GM19351 (cell line): Measurements from ENCODE around the gene LDLRAD4.

ENCODE experiments used
- ATAC-seq: cut with Tn5 transposase; IDR thresholded peaks from one replicate; pipeline ENCODE4 v1.9.1; 2021; ENCODE audit warnings: mild to moderate bottlenecking, moderate library complexity; ENCODE audit not compliant: unreplicated experiment

The LDLRAD4 gene

GRCh38 chr18:13420969-13421686 is 202.6 kb downstream of the LDLRAD4 start:
- ATAC-seq = no peak

GRCh38 chr18:13422541-13423147 is 204.1 kb downstream of the LDLRAD4 start:
- ATAC-seq = no peak

GRCh38 chr18:13423352-13423751 is 204.8 kb downstream of the LDLRAD4 start:
- ATAC-seq = no peak

GRCh38 chr18:13424363-13424762 is 205.8 kb downstream of the LDLRAD4 start:
- ATAC-seq = no peak

- ATAC-seq = no peak
Measured at GRCh38 chr18:13425357-13426091, 207.0 kb downstream of the LDLRAD4 start.

GRCh38 chr18:13427354-13427753 is 208.8 kb downstream of the LDLRAD4 start:
- ATAC-seq = no peak

DNA sequence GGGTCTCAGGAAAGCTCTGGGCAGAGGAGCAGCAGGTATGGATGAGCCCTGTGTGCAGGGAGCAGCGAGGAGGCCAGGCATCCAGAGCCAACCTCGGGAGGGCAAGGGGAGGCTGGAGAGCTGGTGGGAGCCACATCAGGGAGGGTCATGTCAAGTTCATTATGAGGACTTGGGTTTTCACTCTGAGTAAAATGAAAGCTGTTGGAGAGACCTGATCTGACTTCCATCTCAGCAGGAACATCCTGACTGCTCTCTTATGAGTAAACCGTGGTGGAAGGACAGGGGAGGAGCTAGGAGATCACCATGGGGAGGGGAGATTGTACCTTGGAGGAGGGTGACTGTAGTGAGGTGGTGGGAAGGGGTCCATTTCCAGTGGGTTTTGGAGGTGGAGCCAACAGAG is 209.8 kb downstream of the LDLRAD4 start:
- no peak for ATAC-seq

- ATAC-seq = no peak
Measured at GRCh38 chr18:13429016-13429415, 210.5 kb downstream of the LDLRAD4 start.

- ATAC-seq = no peak
Measured at GRCh38 chr18:13429884-13430510, 211.4 kb downstream of the LDLRAD4 start.

GRCh38 chr18:13430663-13431062 is 212.1 kb downstream of the LDLRAD4 start:
- no peak for ATAC-seq

DNA sequence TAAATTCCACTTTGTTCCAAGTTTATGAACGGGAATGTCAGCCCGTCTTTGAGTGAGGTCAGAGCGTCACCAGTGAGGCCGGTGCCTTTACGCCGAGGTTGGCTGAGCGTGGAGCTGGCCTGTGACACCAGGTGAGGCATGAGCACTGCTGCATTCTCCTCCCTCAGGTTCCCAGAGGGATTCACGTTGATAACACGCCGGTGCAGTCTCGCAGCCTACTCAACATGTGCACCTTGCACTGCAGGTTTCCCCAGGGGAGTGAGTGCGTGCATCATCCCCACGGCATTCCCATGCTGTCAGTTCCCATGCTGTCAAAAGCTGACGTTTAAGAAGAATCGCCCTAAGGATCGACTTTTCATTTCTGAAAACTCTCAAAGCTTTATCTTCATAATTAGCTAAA is 213.3 kb downstream of the LDLRAD4 start:
- no peak for ATAC-seq

DNA sequence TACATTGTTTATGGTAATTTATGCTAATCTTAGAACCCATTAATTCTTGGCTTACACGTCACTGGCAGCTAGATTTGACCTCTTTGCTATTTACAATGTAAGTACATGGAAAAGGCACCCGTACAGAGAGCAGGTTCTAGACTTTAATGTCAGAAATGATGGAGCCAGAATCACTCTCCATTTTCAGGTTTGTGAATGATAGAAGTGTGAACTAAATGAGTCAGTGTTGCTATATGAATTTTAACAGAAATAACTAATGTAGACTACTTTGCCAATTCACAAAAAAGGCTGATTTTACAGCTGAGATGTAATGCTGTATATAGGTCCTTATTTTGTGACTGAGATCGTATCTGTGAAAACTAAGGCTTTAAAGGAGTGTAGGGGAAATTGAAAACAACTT is 214.6 kb downstream of the LDLRAD4 start:
- no peak for ATAC-seq

DNA sequence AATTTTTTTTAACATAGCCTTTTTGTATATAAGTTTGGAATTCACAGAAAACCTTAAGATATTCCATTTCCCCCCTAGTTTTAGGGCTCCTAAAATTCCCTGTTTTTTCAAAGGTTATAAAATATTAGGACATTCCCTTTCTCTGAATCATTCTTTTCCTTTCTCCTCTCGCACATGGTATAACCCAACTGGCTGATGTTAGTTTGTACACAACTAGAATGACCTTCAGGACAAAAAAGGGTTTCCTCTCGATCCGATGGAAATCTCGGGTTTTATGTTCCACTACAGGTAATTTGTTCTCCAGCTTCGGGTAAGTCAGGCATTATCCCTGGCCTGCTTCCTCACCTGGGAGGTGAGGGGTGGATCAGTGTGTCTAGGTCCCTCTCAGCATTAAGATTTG is 215.1 kb downstream of the LDLRAD4 start:
- ATAC-seq = no peak

DNA sequence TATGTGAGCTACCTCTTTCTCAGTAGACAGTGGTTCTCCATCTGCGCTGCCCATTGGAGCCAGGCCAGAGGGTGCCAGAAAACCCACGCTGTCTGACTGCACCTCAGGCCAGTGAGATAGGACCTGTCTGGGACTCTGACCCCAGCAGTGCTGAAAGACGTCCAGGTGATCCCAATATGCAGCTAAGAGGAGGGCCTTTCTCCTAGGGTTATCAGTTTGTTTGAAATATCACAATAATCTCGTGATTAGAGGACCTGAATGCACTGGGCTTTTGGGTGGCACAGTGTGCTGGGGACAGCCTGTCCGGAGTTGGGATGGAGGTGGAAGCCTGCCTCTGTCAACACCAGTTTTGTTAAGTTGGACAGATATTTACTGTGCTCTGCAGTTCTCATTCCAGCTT is 216.3 kb downstream of the LDLRAD4 start:
- no peak for ATAC-seq

- ATAC-seq = no peak
Measured at GRCh38 chr18:13435586-13436333, 217.2 kb downstream of the LDLRAD4 start.

DNA sequence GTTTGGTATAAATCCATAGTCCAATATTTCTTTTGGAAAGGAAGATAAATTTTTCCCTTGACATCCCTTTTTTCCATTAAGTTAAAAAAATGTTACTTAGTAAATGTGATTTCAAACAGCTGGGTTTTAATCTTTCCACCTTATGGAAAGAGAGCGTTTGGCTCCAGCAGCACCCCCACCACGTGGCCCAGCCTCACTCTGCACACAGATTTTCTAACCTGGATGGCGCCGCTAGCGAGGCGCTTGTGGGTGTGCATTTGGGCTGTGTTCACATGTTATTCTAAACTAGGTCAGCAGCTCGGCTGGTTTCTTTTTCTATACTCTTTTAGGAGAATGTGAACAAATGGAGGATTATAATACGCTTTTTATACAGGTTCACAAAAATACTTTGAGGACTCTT is 218.0 kb downstream of the LDLRAD4 start:
- no peak for ATAC-seq

DNA sequence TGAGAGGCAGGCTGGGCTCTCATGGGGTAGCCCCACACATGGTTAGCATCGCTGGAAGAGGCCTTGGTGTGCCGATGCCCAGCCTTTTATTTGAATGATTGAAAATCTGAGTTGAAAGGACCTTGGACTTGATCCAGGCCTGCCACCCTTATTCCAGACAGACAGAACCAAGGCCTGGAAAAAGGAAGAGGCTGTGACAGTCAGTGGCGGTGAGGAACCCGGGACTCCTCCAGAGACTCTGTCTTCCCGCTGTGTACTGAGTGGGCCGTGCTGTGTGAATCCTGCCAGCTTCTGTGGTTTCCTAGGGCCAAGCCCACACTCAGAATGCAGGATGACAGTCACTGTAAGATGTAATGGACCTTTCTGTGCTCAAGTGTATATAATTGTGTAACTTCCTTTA is 218.5 kb downstream of the LDLRAD4 start:
- no peak for ATAC-seq

DNA sequence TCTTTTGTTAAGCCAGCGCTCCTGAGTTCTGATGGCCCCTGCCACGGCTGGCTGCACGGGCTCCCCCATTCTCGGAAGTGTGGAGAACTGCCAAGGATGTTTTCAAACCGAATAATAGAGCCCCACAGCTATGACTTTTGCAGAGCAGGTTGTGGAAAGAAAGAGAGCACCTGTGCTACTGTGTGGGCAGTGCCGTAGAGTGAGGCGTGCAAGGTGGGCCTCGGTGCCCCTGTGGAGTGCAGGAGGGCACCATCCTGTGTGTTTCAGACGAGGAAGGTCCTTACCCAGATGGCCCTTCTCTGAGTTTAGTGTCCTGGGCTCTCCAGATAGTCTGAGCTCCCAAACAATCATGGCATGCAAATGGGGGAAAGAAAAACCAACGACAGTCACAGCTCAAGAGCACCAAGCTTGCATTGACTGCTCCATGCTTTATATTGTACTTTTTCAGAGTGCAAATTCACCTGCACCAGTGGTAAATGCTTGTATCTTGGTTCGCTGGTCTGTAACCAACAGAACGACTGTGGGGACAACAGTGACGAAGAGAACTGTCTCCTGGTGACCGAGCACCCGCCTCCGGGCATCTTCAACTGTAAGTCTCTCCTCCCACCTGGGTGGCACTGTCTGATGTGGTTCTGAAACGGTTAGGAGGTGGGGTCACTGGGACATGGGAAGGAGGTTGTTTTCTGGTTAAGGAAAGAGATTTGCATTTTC is 219.4 kb downstream of the LDLRAD4 start:
- no peak for ATAC-seq

DNA sequence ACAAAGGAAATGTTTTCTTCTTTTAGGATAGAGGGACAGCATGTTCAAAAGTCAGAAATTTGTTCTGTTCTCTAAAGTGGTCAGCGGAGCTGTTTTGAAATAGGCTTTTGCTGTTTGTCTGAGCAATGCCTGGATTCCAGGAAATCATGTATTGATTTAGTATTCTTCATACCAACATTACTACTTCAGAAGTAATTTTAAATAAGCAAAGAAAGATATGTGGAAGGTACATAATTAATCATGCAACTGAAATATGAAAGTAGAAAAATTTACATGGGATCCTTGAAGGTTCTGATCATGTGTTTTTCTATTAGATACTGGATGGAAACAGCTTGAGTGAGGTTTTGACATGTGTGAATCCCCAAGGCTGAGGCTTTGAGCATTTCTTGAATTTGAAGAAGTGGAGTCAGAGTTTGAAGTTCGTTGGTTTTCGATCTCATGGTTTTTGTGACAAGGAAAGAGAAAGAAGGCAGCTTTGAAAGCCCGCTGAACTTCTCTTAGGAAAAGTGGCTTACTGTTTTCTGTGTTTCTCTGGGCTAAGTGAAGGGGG is 220.0 kb downstream of the LDLRAD4 start:
- ATAC-seq = no peak

- no peak for ATAC-seq
Measured at GRCh38 chr18:13439461-13439860, 220.9 kb downstream of the LDLRAD4 start.
